ENCODE data around the gene LRCH4. TPM values are rescaled to one million over a fixed set of nuclear protein-coding genes. Genes with fewer than 3 reads are reported as not detected.

Gene LRCH4
- total RNA-seq, 2 experiments from 2014 or later, result 313 to 317 TPM

DNA sequence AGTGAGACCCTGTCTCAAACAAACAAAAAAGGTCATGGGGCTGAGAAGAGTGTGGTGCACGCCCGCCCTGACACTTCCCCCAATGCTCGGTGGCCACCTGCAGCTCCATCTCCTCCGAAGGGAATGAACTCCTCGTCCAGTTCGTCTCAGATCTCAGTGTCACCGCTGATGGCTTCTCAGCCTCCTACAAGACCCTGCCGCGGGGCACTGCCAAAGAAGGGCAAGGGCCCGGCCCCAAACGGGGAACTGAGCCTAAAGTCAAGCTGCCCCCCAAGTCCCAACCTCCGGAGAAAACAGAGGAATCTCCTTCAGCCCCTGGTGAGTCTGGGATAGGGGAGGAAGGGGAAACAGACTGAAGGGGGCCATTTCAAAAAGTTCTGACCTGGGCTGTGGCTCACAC is 20.4 kb upstream of the LRCH4 start:
- ChIA-PET POLR2A (interaction anchor here (1.4 to 5.2 kb wide), 3 partner anchors 20 to 99 kb away, joined by 3 to 48 read pairs (median 8); partner anchors contain the start of genes FBXO24, LRCH4 and POP7), CTCF (interaction anchor here (0.6 to 0.7 kb wide), 3 partner anchors 18 to 111 kb away, joined by 3 read pairs; no protein-coding TSS in a partner anchor)
- no peaks in the 10 kb centered on the region for H3K36me3 Mint-ChIP-seq (ENCODE audit: low read depth)
- Histone ChIP-seq H3K9me3 (ENCODE audit: control insufficient read depth in 1 of 2, insufficient read depth in 1 of 2, low read length in 2 of 2) (no peaks in the 10 kb centered on the region), H3K4me3 (ENCODE audit: low read length) (no peak overlapping the region), H3K4me1 (ENCODE audit: insufficient read depth, low read length) (peaks cover 29% of the 10 kb centered on the region), H3K27ac (ENCODE audit: low read depth in 1 of 2, low read length in 2 of 2) (no peak overlapping the region), H3K27me3 (ENCODE audit: control insufficient read depth in 1 of 2, insufficient read depth in 2 of 2, low read length in 2 of 2) (no peaks in the 10 kb centered on the region), H3K36me3 (ENCODE audit: insufficient read depth, low read length) (no peaks in the 10 kb centered on the region)
- no peak for ATAC-seq (ENCODE audit: poor library complexity)
- DNase-seq, result no peak
- H3K9me3 Mint-ChIP-seq, result no peaks in the 10 kb centered on the region
- intact Hi-C loops (cut with DNase I, micrococcal nuclease), result no loop called here
- TF ChIP-seq, protein P1, sequence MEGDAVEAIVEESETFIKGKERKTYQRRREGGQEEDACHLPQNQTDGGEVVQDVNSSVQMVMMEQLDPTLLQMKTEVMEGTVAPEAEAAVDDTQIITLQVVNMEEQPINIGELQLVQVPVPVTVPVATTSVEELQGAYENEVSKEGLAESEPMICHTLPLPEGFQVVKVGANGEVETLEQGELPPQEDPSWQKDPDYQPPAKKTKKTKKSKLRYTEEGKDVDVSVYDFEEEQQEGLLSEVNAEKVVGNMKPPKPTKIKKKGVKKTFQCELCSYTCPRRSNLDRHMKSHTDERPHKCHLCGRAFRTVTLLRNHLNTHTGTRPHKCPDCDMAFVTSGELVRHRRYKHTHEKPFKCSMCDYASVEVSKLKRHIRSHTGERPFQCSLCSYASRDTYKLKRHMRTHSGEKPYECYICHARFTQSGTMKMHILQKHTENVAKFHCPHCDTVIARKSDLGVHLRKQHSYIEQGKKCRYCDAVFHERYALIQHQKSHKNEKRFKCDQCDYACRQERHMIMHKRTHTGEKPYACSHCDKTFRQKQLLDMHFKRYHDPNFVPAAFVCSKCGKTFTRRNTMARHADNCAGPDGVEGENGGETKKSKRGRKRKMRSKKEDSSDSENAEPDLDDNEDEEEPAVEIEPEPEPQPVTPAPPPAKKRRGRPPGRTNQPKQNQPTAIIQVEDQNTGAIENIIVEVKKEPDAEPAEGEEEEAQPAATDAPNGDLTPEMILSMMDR (IDR thresholded peaks at IDR 0.05), result no peak
- H3K4me3 Mint-ChIP-seq, result peak overlapping the region; percentile 62
- peaks cover 28% of the 10 kb centered on the region for H3K4me1 Mint-ChIP-seq (ENCODE audit: low read depth)
- peak overlapping the region; percentile 14 for H3K27ac Mint-ChIP-seq
- no peaks in the 10 kb centered on the region for H3K27me3 Mint-ChIP-seq

DNA sequence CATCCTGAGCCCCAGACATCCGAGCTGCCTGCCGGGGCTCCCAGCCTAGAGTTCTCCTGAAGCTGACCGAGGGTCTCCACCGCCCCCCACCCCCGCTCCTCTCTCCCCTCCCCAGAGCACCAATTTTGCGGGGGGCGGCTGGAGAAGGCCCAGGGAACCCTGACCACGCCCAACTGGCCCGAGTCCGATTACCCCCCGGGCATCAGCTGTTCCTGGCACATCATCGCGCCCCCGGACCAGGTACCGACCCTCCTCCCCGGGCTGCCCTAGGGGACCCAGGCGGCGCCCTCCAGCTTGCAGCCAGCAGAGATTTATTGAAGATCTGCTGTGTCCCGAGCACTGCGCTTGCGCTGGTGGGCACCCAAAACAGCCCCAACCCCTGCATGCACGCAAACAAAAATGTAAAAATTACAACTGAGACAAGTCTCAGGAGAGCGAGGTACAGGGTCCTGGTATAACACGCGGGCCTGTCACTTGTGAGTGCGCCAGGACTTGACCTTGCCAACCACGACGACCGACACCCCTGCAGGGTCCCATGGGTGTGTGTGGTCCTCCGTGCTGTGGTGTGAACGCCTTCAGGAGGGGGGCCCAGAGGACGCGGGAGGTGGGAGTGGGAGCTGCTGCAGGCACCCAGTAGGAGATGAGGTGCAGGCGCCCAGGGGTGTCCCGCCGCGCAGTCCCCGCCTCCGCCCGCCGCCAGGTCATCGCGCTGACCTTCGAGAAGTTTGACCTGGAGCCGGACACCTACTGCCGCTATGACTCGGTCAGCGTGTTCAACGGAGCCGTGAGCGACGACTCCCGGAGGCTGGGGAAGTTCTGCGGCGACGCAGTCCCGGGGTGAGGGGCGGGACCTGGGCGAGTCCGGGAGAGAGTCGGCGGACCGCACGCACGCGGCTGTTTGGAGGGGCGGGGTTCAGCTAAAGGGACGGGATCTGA is 19.3 kb upstream of the LRCH4 start:
- ChIA-PET POLR2A (interaction anchor here (0.9 to 5.2 kb wide), 10 partner anchors 16 to 428 kb away, joined by 3 to 48 read pairs (median 3); partner anchors contain the start of genes FBXO24, GPC2, LRCH4 and POP7), CTCF (interaction anchor here (0.6 to 2.3 kb wide), 6 partner anchors 20 to 100 kb away, joined by 3 to 8 read pairs (median 3); partner anchors contain the start of genes LRCH4 and POP7)
- peak overlapping the region; percentile 74 for H3K27ac Mint-ChIP-seq
- DNase-seq, result peak in 8 of 14 experiments; percentile 13 to 79 (median 44)
- H3K9me3 Mint-ChIP-seq, result no peaks in the 10 kb centered on the region
- TF ChIP-seq, protein P1 (IDR thresholded peaks at IDR 0.05), result no peak
- ATAC-seq (ENCODE audit: poor library complexity), result peak; percentile 41
- Histone ChIP-seq H3K9me3 (ENCODE audit: control insufficient read depth in 1 of 2, insufficient read depth in 1 of 2, low read length in 2 of 2) (no peaks in the 10 kb centered on the region), H3K4me1 (ENCODE audit: insufficient read depth, low read length) (peaks cover 29% of the 10 kb centered on the region), H3K4me3 (ENCODE audit: low read length) (peak overlapping the region; percentile 86), H3K27me3 (ENCODE audit: control insufficient read depth in 1 of 2, insufficient read depth in 2 of 2, low read length in 2 of 2) (no peaks in the 10 kb centered on the region), H3K27ac (ENCODE audit: low read depth in 1 of 2, low read length in 2 of 2) (no peak overlapping the region), H3K36me3 (ENCODE audit: insufficient read depth, low read length) (no peaks in the 10 kb centered on the region)
- intact Hi-C loops (cut with DNase I, micrococcal nuclease), result loop anchor here (1.0 to 2.0 kb wide), 4 partner anchors 18 to 86 kb away; partner anchors contain the start of genes FBXO24 (in 1 of the 2), GNB2 (in 1 of the 2) and LRCH4 (in 1 of the 2)
- H3K4me3 Mint-ChIP-seq, result peak overlapping the region; percentile 92
- peaks cover 28% of the 10 kb centered on the region for H3K4me1 Mint-ChIP-seq (ENCODE audit: low read depth)
- H3K36me3 Mint-ChIP-seq (ENCODE audit: low read depth), result no peaks in the 10 kb centered on the region
- H3K27me3 Mint-ChIP-seq, result no peaks in the 10 kb centered on the region
